IPS-18a (cell line): Measurements from ENCODE around the gene ARHGAP15.

ENCODE experiments used
- H3K27ac ChIP-seq: one replicate; pipeline ENCODE4 v1.5.1; 2013; ENCODE audit warnings: low read length
- H3K27me3 ChIP-seq: one replicate; pipeline ENCODE4 v1.6.1; 2013; ENCODE audit warnings: mild to moderate bottlenecking, low read length; ENCODE audit not compliant: control insufficient read depth, insufficient read depth
- H3K36me3 ChIP-seq: one replicate; pipeline ENCODE4 v1.6.1; 2013; ENCODE audit warnings: low read depth, low read length; ENCODE audit not compliant: control insufficient read depth
- H3K4me1 ChIP-seq: one replicate; pipeline ENCODE4 v1.6.1; 2013; ENCODE audit warnings: low read depth, low read length; ENCODE audit not compliant: control insufficient read depth
- H3K4me3 ChIP-seq: one replicate; pipeline ENCODE4 v1.5.1; 2013; ENCODE audit warnings: low read length
- H3K9ac ChIP-seq: one replicate; pipeline ENCODE4 v1.6.1; 2013; ENCODE audit warnings: mild to moderate bottlenecking, low read length, moderate library complexity
- H3K9me3 ChIP-seq: one replicate; pipeline ENCODE4 v1.6.1; 2013; ENCODE audit warnings: low read depth, low read length; ENCODE audit not compliant: control insufficient read depth

ARHGAP15 gene

GRCh38 chr2:143726151-143726845, 597.1 kb downstream of the ARHGAP15 start:
- Histone ChIP-seq H3K9ac (no peak overlapping the region), H3K27me3 (no peaks in the 10 kb centered on the region), H3K27ac (no peak overlapping the region), H3K9me3 (no peaks in the 10 kb centered on the region), H3K4me1 (peaks cover 6% of the 10 kb centered on the region), H3K4me3 (no peak overlapping the region), H3K36me3 (no peaks in the 10 kb centered on the region)

GRCh38 chr2:143728498-143728897, 599.3 kb downstream of the ARHGAP15 start:
- H3K9me3 ChIP-seq = no peaks in the 10 kb centered on the region
- peaks cover 6% of the 10 kb centered on the region for H3K4me1 ChIP-seq
- no peak overlapping the region for H3K4me3 ChIP-seq
- H3K9ac ChIP-seq = no peak overlapping the region
- H3K27ac ChIP-seq = no peak overlapping the region
- no peaks in the 10 kb centered on the region for H3K36me3 ChIP-seq
- no peaks in the 10 kb centered on the region for H3K27me3 ChIP-seq

- Histone ChIP-seq H3K4me1 (peaks cover 6% of the 10 kb centered on the region), H3K27me3 (no peaks in the 10 kb centered on the region), H3K4me3 (no peak overlapping the region), H3K27ac (no peak overlapping the region), H3K9me3 (no peaks in the 10 kb centered on the region), H3K36me3 (no peaks in the 10 kb centered on the region), H3K9ac (no peak overlapping the region)
Measured at GRCh38 chr2:143729296-143729814, 600.1 kb downstream of the ARHGAP15 start.

GRCh38 chr2:143730155-143730952, 601.1 kb downstream of the ARHGAP15 start:
- no peaks in the 10 kb centered on the region for H3K27me3 ChIP-seq
- H3K36me3 ChIP-seq = no peaks in the 10 kb centered on the region
- no peak overlapping the region for H3K9ac ChIP-seq
- no peak overlapping the region for H3K27ac ChIP-seq
- H3K9me3 ChIP-seq = no peaks in the 10 kb centered on the region
- H3K4me3 ChIP-seq = no peak overlapping the region
- H3K4me1 ChIP-seq = peaks cover 6% of the 10 kb centered on the region

GRCh38 chr2:143730953-143731260, 601.7 kb downstream of the ARHGAP15 start:
- H3K4me3 ChIP-seq = no peak overlapping the region
- H3K27ac ChIP-seq = no peak overlapping the region
- H3K9me3 ChIP-seq = no peaks in the 10 kb centered on the region
- H3K9ac ChIP-seq = no peak overlapping the region
- H3K4me1 ChIP-seq = peaks cover 6% of the 10 kb centered on the region
- no peaks in the 10 kb centered on the region for H3K27me3 ChIP-seq
- H3K36me3 ChIP-seq = no peaks in the 10 kb centered on the region

GRCh38 chr2:143732076-143732475, 602.9 kb downstream of the ARHGAP15 start:
- Histone ChIP-seq H3K4me1 (peaks cover 6% of the 10 kb centered on the region), H3K36me3 (no peaks in the 10 kb centered on the region), H3K9ac (no peak overlapping the region), H3K27ac (no peak overlapping the region), H3K9me3 (no peaks in the 10 kb centered on the region), H3K4me3 (no peak overlapping the region), H3K27me3 (no peaks in the 10 kb centered on the region)

- Histone ChIP-seq H3K9me3 (no peaks in the 10 kb centered on the region), H3K9ac (no peak overlapping the region), H3K27me3 (no peaks in the 10 kb centered on the region), H3K27ac (no peak overlapping the region), H3K36me3 (no peaks in the 10 kb centered on the region), H3K4me3 (no peak overlapping the region), H3K4me1 (peaks cover 6% of the 10 kb centered on the region)
Measured at GRCh38 chr2:143732871-143733270, 603.7 kb downstream of the ARHGAP15 start.

- H3K9ac ChIP-seq = no peak overlapping the region
- no peak overlapping the region for H3K27ac ChIP-seq
Measured at GRCh38 chr2:143734507-143734906, 605.3 kb downstream of the ARHGAP15 start.

GRCh38 chr2:143736904-143737303, 607.7 kb downstream of the ARHGAP15 start:
- Histone ChIP-seq H3K9ac (no peak overlapping the region), H3K4me1 (peaks cover 5% of the 10 kb centered on the region), H3K4me3 (no peak overlapping the region), H3K36me3 (no peaks in the 10 kb centered on the region), H3K27ac (no peak overlapping the region), H3K27me3 (no peaks in the 10 kb centered on the region), H3K9me3 (no peaks in the 10 kb centered on the region)

More at GRCh38 chr2:143734507-143734906, 605.3 kb downstream of the ARHGAP15 start:
- Histone ChIP-seq H3K4me1 (no peaks in the 10 kb centered on the region), H3K4me3 (no peak overlapping the region), H3K27me3 (no peaks in the 10 kb centered on the region), H3K36me3 (no peaks in the 10 kb centered on the region), H3K9me3 (no peaks in the 10 kb centered on the region)

- Histone ChIP-seq H3K36me3 (no peaks in the 10 kb centered on the region), H3K9ac (no peak overlapping the region), H3K4me3 (no peak overlapping the region), H3K4me1 (peaks cover 8% of the 10 kb centered on the region), H3K27me3 (no peaks in the 10 kb centered on the region), H3K9me3 (no peaks in the 10 kb centered on the region), H3K27ac (no peak overlapping the region)
Measured at GRCh38 chr2:143740431-143740830, 611.2 kb downstream of the ARHGAP15 start.

- H3K4me1 ChIP-seq = peaks cover 8% of the 10 kb centered on the region
- no peak overlapping the region for H3K4me3 ChIP-seq
- no peaks in the 10 kb centered on the region for H3K27me3 ChIP-seq
- H3K27ac ChIP-seq = no peak overlapping the region
- H3K36me3 ChIP-seq = no peaks in the 10 kb centered on the region
- no peaks in the 10 kb centered on the region for H3K9me3 ChIP-seq
- no peak overlapping the region for H3K9ac ChIP-seq
Measured at GRCh38 chr2:143741205-143741604, 612.0 kb downstream of the ARHGAP15 start.

GRCh38 chr2:143742581-143742980, 613.4 kb downstream of the ARHGAP15 start:
- no peak overlapping the region for H3K9ac ChIP-seq
- H3K4me3 ChIP-seq = no peak overlapping the region
- no peak overlapping the region for H3K27ac ChIP-seq
- H3K36me3 ChIP-seq = no peaks in the 10 kb centered on the region
- no peaks in the 10 kb centered on the region for H3K9me3 ChIP-seq
- H3K27me3 ChIP-seq = no peaks in the 10 kb centered on the region
- H3K4me1 ChIP-seq = peaks cover 8% of the 10 kb centered on the region
